Neutrophil (primary cell): ENCODE data around the gene TM2D1.
A peak's percentile ranks its signal among the peaks of the same experiment; 100 is the strongest.
"Not testable (repeated sequence)": the region's sequence is repeated elsewhere in the genome, so short reads cannot be mapped to it uniquely, and the experiment has no call there.

Source experiments
- H3K27ac ChIP-seq: fragments of 200-600 bp; sonication (generic); 2 replicates; pipeline ENCODE4 v1.5.1; 2016; ENCODE audit warnings: mild to moderate bottlenecking, moderate library complexity
- H3K27me3 ChIP-seq: fragments of 200-600 bp; sonication (generic); 2 replicates; pipeline ENCODE4 v1.6.0; 2016; ENCODE audit warnings: mild to moderate bottlenecking
- H3K36me3 ChIP-seq: fragments of 200-600 bp; sonication (generic); 2 replicates; pipeline ENCODE4 v1.5.1; 2017
- H3K4me1 ChIP-seq, 2 experiments: fragments of 200-600 bp in 1 of 2; sonication (generic) in 1 of 2; 1 replicate in 1 of 2; 2 replicates in 1 of 2; pipeline versions ENCODE4 v1.5.1 to v1.6.1; 2013 to 2016; ENCODE audit warnings: low read depth in 1 of 2, low read length in 1 of 2, mild to moderate bottlenecking in 1 of 2, moderate library complexity in 1 of 2; ENCODE audit not compliant: control insufficient read depth in 1 of 2, insufficient read depth in 1 of 2
- H3K4me3 ChIP-seq, 2 experiments: fragments of 200-600 bp in 1 of 2; sonication (generic) in 1 of 2; 1 replicate in 1 of 2; 2 replicates in 1 of 2; pipeline ENCODE4 v1.5.1; 2013 to 2016; ENCODE audit warnings: low read depth in 1 of 2, low read length in 1 of 2, mild to moderate bottlenecking in 1 of 2, moderate library complexity in 1 of 2
- H3K9me3 ChIP-seq: fragments of 200-600 bp; sonication (generic); 2 replicates; pipeline ENCODE4 v1.5.1; 2016
- CTCF ChIP-seq: fragments of 200-600 bp; sonication (generic); IDR thresholded peaks from 2 replicates; pipeline ENCODE4 v1.5.1; 2016; ENCODE audit warnings: antibody characterized with exemption

TM2D1 gene

GRCh38 chr1:61692155-61692800 lies 32.7 kb downstream of the TM2D1 start:
- Histone ChIP-seq H3K36me3 (peaks cover 50% of the 10 kb centered on the region), H3K4me1 (peaks cover 5 to 12% of the 10 kb centered on the region in 2 experiments), H3K27me3 (no peaks in the 10 kb centered on the region), H3K4me3 (no peak overlapping the region), H3K27ac (no peak overlapping the region), H3K9me3 (no peaks in the 10 kb centered on the region)
- TF ChIP-seq CTCF, result no peak

- no peaks in the 10 kb centered on the region for H3K9me3 ChIP-seq
- no peak overlapping the region for H3K27ac ChIP-seq
- TF ChIP-seq CTCF, result no peak
- peaks cover 11 to 20% of the 10 kb centered on the region in 2 experiments for H3K4me1 ChIP-seq
- peaks cover 40% of the 10 kb centered on the region for H3K36me3 ChIP-seq
- H3K27me3 ChIP-seq, result no peaks in the 10 kb centered on the region
- no peak overlapping the region for H3K4me3 ChIP-seq
Measured at GRCh38 chr1:61687901-61688300, 37.0 kb downstream of the TM2D1 start.

- peaks cover 11 to 14% of the 10 kb centered on the region in 2 experiments for H3K4me1 ChIP-seq
- TF ChIP-seq CTCF, result no peak
- no peaks in the 10 kb centered on the region for H3K27me3 ChIP-seq
- peaks cover 59% of the 10 kb centered on the region for H3K36me3 ChIP-seq
- no peak overlapping the region for H3K27ac ChIP-seq
- no peak overlapping the region for H3K4me3 ChIP-seq
- no peaks in the 10 kb centered on the region for H3K9me3 ChIP-seq
Measured at GRCh38 chr1:61682891-61683290, 42.0 kb downstream of the TM2D1 start.

- Histone ChIP-seq H3K4me1 (peaks cover 0 to 2% of the 10 kb centered on the region in 2 experiments), H3K36me3 (peaks cover 54% of the 10 kb centered on the region), H3K9me3 (no peaks in the 10 kb centered on the region), H3K27me3 (no peaks in the 10 kb centered on the region), H3K27ac (no peak overlapping the region), H3K4me3 (no peak overlapping the region)
- no peak for TF ChIP-seq CTCF
Measured at GRCh38 chr1:61680500-61680899, 44.4 kb downstream of the TM2D1 start.

GRCh38 chr1:61676881-61677280 lies 48.1 kb downstream of the TM2D1 start:
- peaks cover 9 to 17% of the 10 kb centered on the region in 2 experiments for H3K4me1 ChIP-seq
- not testable (repeated sequence) for H3K4me3 ChIP-seq, H3K27ac ChIP-seq, H3K27me3 ChIP-seq, H3K9me3 ChIP-seq
- peaks cover 22% of the 10 kb centered on the region for H3K36me3 ChIP-seq

GRCh38 chr1:61674221-61674620 lies 50.7 kb downstream of the TM2D1 start:
- peak overlapping the region; percentile 20 for H3K27ac ChIP-seq
- no peaks in the 10 kb centered on the region for H3K27me3 ChIP-seq
- no peak overlapping the region for H3K4me3 ChIP-seq
- H3K4me1 ChIP-seq, result peaks cover 15 to 33% of the 10 kb centered on the region in 2 experiments
- no peaks in the 10 kb centered on the region for H3K9me3 ChIP-seq
- H3K36me3 ChIP-seq, result peaks cover 5% of the 10 kb centered on the region
- TF ChIP-seq CTCF, result no peak
